ENCODE results near the gene RASGRP4.
A peak's percentile ranks its signal among the peaks of the same experiment; 100 is the strongest.

The RASGRP4 gene

GRCh38 chr19:38425222-38425809 lies 703 bp downstream of the RASGRP4 start:
- no peak for TF ChIP-seq POLR2AphosphoS5 (IDR thresholded peaks at IDR 0.05; ENCODE audit: low read depth)
- no peak for TF ChIP-seq SPI1 (IDR thresholded peaks at IDR 0.05; ENCODE audit: borderline replicate concordance, low read depth)
- no peak for TF ChIP-seq GABPA (IDR thresholded peaks at IDR 0.05; ENCODE audit: low read depth)
- no peak for TF ChIP-seq REST (IDR thresholded peaks at IDR 0.05; ENCODE audit: insufficient replicate concordance, low read depth)
- TF ChIP-seq CTCF (IDR thresholded peaks at IDR 0.05; ENCODE audit: insufficient read depth, low read length): no peak
- no peak for DNase-seq (ENCODE audit: low read depth in 1 of 2, low spot score in 1 of 2)
- Histone ChIP-seq H3K4me3 (replicated peaks; ENCODE audit: insufficient read depth, low read length) (peak overlapping the region; percentile 42), H3K27ac (replicated peaks) (peak overlapping the region; percentile 64), H3K27me3 (ENCODE audit: insufficient read depth, poor library complexity, severe bottlenecking) (no peaks in the 10 kb centered on the region)

- TF ChIP-seq CTCF (IDR thresholded peaks at IDR 0.05; ENCODE audit: insufficient read depth, low read length): no peak
- no peak for TF ChIP-seq POLR2AphosphoS5 (IDR thresholded peaks at IDR 0.05; ENCODE audit: low read depth)
- no peak for TF ChIP-seq GABPA (IDR thresholded peaks at IDR 0.05; ENCODE audit: low read depth)
- no peak for TF ChIP-seq SPI1 (IDR thresholded peaks at IDR 0.05; ENCODE audit: borderline replicate concordance, low read depth)
- no peak for TF ChIP-seq REST (IDR thresholded peaks at IDR 0.05; ENCODE audit: insufficient replicate concordance, low read depth)
- no peak for DNase-seq (ENCODE audit: low read depth in 1 of 2, low spot score in 1 of 2)
- Histone ChIP-seq H3K27ac (replicated peaks) (no peak overlapping the region), H3K4me3 (replicated peaks; ENCODE audit: insufficient read depth, low read length) (no peak overlapping the region), H3K27me3 (ENCODE audit: insufficient read depth, poor library complexity, severe bottlenecking) (no peaks in the 10 kb centered on the region)
These were observed 1.7 kb downstream of the RASGRP4 start for GRCh38 chr19:38424272-38424671.

GRCh38 chr19:38422438-38422837 lies 3.6 kb downstream of the RASGRP4 start:
- no peak overlapping the region for H3K4me3 ChIP-seq (replicated peaks; ENCODE audit: insufficient read depth, low read length)
- H3K27ac ChIP-seq (replicated peaks): no peak overlapping the region
- DNase-seq (ENCODE audit: low read depth in 1 of 2, low spot score in 1 of 2): no peak
- TF ChIP-seq CTCF (IDR thresholded peaks at IDR 0.05; ENCODE audit: insufficient read depth, low read length): no peak
- TF ChIP-seq POLR2AphosphoS5 (IDR thresholded peaks at IDR 0.05; ENCODE audit: low read depth): no peak
- no peaks in the 10 kb centered on the region for H3K27me3 ChIP-seq (ENCODE audit: insufficient read depth, poor library complexity, severe bottlenecking)

- Histone ChIP-seq H3K27me3 (ENCODE audit: insufficient read depth, poor library complexity, severe bottlenecking) (no peaks in the 10 kb centered on the region), H3K27ac (replicated peaks) (no peak overlapping the region)
- TF ChIP-seq POLR2AphosphoS5 (IDR thresholded peaks at IDR 0.05; ENCODE audit: low read depth) (no peak), GABPA (IDR thresholded peaks at IDR 0.05; ENCODE audit: low read depth) (no peak), CTCF (IDR thresholded peaks at IDR 0.05; ENCODE audit: insufficient read depth, low read length) (no peak), SPI1 (IDR thresholded peaks at IDR 0.05; ENCODE audit: borderline replicate concordance, low read depth) (no peak), REST (IDR thresholded peaks at IDR 0.05; ENCODE audit: insufficient replicate concordance, low read depth) (no peak)
These were observed 4.2 kb downstream of the RASGRP4 start for GRCh38 chr19:38421856-38422255.

More at GRCh38 chr19:38421856-38422255, 4.2 kb downstream of the RASGRP4 start:
- H3K4me3 ChIP-seq (replicated peaks; ENCODE audit: insufficient read depth, low read length): no peak overlapping the region
- DNase-seq (ENCODE audit: low read depth in 1 of 2, low spot score in 1 of 2): no peak
